Liver (tissue), 2 donors: ENCODE results near the gene ZC3H8.

Source experiments
- CTCF ChIP-seq: fragments of 150-350 bp; IDR thresholded peaks from 2 replicates; pipeline ENCODE4 v1.5.1; 2017; ENCODE audit warnings: improper control_type of control experiment, low read depth, low read length; ENCODE audit not compliant: missing input control
- YY1 ChIP-seq: IDR thresholded peaks from 2 replicates; pipeline ENCODE4 v1.6.1; 2016; ENCODE audit warnings: antibody characterized with exemption, mild to moderate bottlenecking
- donor health status: healthy.

GRCh38 chr2:112185131-112185530 lies 69.7 kb downstream of the ZC3H8 start:
- no peak for TF ChIP-seq CTCF
- TF ChIP-seq YY1 = no peak
